Measurements from ENCODE around the gene ARPC5L. TPM values are rescaled to one million over a fixed set of nuclear protein-coding genes. Genes with fewer than 3 reads are reported as not detected.

Gene ARPC5L
- total and polyA plus RNA-seq, 2 donors from 2014 or later: 31.7 to 52.7 TPM

DNA sequence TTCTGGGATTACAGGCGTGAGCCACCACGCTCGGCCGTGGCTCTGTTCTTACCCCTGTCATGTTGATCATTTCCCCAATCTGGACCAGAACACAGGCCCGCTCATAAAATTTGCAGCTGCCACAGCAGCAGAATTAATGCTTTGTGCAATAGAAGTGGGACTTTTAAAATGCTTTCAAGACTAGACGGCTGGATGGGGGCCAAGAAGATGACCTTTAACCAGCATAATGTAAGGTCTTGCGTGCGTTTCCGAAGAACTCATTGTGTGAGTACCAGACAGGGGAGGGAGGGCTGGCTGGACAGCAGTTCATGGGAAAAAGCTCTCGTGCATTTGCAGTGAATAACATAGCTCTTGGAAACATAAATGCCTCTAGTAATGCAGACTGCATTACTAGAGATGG is 12.1 kb upstream of the ARPC5L start:
- Histone ChIP-seq H3K27me3 (ENCODE audit: control insufficient read depth, insufficient read depth, low read length) (no peaks in the 10 kb centered on the region), H3K27ac (ENCODE audit: low read depth in 2 of 2, low read length in 2 of 2) (no peak overlapping the region), H3K4me1 (ENCODE audit: control insufficient read depth in 2 of 3, insufficient read depth in 2 of 3, low read depth in 1 of 3, low read length in 3 of 3) (peaks cover 0 to 10% (median 0%) of the 10 kb centered on the region in 3 donors), H3K9me3 (ENCODE audit: control insufficient read depth in 2 of 3, insufficient read depth in 1 of 3, low read length in 3 of 3) (no peaks in the 10 kb centered on the region), H3K4me3 (ENCODE audit: low read length in 3 of 3) (no peak overlapping the region), H3K9ac (ENCODE audit: low read length in 3 of 3) (no peak overlapping the region), H3K36me3 (ENCODE audit: control insufficient read depth in 2 of 3, insufficient read depth in 3 of 3, low read length in 3 of 3) (no peaks in the 10 kb centered on the region)
- intact Hi-C loops (cut with DNase I): loop anchor here (5.0 kb wide), 1 partner anchor 72 kb away; the partner anchor contains the start of gene OLFML2A
- FAIRE-seq: no peak
- DNase-seq: peak in 3 of 5 donors; percentile 19 to 79 (median 49)
- TF ChIP-seq, protein P1, sequence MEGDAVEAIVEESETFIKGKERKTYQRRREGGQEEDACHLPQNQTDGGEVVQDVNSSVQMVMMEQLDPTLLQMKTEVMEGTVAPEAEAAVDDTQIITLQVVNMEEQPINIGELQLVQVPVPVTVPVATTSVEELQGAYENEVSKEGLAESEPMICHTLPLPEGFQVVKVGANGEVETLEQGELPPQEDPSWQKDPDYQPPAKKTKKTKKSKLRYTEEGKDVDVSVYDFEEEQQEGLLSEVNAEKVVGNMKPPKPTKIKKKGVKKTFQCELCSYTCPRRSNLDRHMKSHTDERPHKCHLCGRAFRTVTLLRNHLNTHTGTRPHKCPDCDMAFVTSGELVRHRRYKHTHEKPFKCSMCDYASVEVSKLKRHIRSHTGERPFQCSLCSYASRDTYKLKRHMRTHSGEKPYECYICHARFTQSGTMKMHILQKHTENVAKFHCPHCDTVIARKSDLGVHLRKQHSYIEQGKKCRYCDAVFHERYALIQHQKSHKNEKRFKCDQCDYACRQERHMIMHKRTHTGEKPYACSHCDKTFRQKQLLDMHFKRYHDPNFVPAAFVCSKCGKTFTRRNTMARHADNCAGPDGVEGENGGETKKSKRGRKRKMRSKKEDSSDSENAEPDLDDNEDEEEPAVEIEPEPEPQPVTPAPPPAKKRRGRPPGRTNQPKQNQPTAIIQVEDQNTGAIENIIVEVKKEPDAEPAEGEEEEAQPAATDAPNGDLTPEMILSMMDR (IDR thresholded peaks at IDR 0.05; ENCODE audit: borderline replicate concordance, extremely low read depth, insufficient read depth): no peak

DNA sequence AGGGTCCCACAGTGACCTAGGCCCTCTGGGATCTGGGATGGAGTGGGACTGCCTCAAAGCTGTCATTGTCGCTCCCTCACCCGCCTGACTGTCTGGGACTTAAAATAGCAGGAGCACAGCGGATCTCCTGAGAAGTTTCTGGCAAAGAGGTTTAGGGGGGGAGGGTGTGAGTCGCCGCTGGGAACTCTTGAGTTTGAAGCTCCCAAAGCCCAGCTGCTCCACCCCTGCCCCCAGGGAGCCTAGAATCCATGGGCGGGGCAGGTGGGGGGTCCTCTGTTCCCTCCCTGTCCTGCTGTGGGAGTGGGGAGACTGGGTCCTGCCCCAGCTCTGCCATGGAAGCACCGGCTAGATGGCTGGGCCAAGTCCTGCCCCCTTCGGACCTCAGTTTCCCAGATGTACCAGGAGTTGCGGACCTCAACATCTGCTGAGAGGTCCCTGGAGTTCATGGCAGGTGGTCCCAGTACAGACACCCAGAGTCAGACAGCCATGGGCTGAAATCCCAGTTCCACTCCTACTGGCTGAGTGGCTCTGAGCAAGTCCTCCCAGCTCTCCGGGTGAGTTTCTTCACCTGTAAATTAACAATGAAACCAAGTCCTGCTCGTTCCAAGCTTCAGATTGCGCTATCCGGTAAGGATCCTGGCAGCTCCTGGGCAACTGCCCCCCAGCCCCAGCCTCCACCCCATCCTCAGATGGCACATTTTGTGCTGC is 9.7 kb upstream of the ARPC5L start:
- Histone ChIP-seq H3K9me3 (ENCODE audit: control insufficient read depth in 2 of 3, insufficient read depth in 1 of 3, low read length in 3 of 3) (no peaks in the 10 kb centered on the region), H3K4me1 (ENCODE audit: control insufficient read depth in 2 of 3, insufficient read depth in 2 of 3, low read depth in 1 of 3, low read length in 3 of 3) (peaks cover 0 to 10% (median 0%) of the 10 kb centered on the region in 3 donors), H3K36me3 (ENCODE audit: control insufficient read depth in 2 of 3, insufficient read depth in 3 of 3, low read length in 3 of 3) (peaks cover 0 to 5% (median under 1%) of the 10 kb centered on the region in 3 donors), H3K27me3 (ENCODE audit: control insufficient read depth, insufficient read depth, low read length) (no peaks in the 10 kb centered on the region), H3K27ac (ENCODE audit: low read depth in 2 of 2, low read length in 2 of 2) (no peak overlapping the region), H3K4me3 (ENCODE audit: low read length in 3 of 3) (peak overlapping the region in 2 of 3 donors; percentile 33 to 43), H3K9ac (ENCODE audit: low read length in 3 of 3) (peak overlapping the region in 1 of 3 donors; percentile 37)
- intact Hi-C loops (cut with DNase I): loop anchor here (5.0 kb wide), 1 partner anchor 75 kb away; the partner anchor contains the start of gene OLFML2A
- no peak for FAIRE-seq
- DNase-seq: no peak
- TF ChIP-seq, protein P1 (IDR thresholded peaks at IDR 0.05; ENCODE audit: borderline replicate concordance, extremely low read depth, insufficient read depth): no peak

DNA sequence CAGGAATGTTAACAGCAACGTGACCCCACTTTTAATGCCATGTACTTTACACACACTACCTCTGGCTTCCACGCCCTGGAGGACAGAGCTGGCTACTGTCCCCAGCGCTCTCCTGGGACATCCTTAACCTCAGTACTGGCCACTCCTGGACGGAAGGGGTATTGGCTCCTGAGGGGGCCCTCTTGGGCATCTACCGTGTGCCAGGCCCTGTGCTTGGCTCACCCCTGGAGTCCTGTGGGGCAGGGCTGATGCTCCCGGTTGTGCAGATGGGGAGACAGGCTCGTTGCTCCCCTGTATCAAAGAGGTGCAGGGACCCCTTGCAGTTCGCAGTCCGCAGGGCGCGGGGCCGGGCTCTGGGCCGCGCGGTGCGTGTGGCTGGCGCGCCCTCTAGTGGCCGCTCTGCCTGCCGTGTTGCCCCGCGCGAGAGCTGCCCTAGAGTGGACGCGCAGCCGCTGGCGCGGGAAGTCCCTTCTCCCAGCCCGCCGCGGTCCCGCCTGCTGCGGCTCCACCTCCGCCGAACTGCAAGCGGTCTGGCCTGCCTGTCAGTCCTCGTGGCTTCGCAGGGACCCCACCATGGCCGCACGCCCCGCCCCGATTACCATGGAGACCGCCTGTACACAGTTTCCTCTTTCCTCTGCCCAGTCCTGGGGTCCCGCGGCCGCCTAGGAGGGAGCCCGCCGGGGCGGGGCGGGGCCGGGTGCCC is 8.9 kb upstream of the ARPC5L start, which contains the start of gene WDR38:
TSS of gene WDR38 (plus strand) at position 632 of the 703 bp plus-strand sequence. CDS start 72 bp downstream, outside the sequence.
- DNase-seq: peak; percentile 75 to 91 (median 83)
- intact Hi-C loops (cut with DNase I): loop anchor here (5.0 kb wide), 1 partner anchor 76 kb away; the partner anchor contains the start of gene OLFML2A
- TF ChIP-seq, protein P1 (IDR thresholded peaks at IDR 0.05; ENCODE audit: borderline replicate concordance, extremely low read depth, insufficient read depth): peak; percentile 94
- no peak within 1 kb of the TSS for H3K27ac ChIP-seq (ENCODE audit: low read depth in 2 of 2, low read length in 2 of 2)
- FAIRE-seq: no peak
- peak within 1 kb of the TSS in 2 of 3 donors; percentile 33 to 43 for H3K4me3 ChIP-seq (ENCODE audit: low read length in 3 of 3)
- peaks cover 0 to 10% (median 0%) of the 10 kb centered on the region in 3 donors for H3K4me1 ChIP-seq (ENCODE audit: control insufficient read depth in 2 of 3, insufficient read depth in 2 of 3, low read depth in 1 of 3, low read length in 3 of 3)
- no peaks in the 10 kb centered on the region for H3K27me3 ChIP-seq (ENCODE audit: control insufficient read depth, insufficient read depth, low read length)
- H3K9me3 ChIP-seq (ENCODE audit: control insufficient read depth in 2 of 3, insufficient read depth in 1 of 3, low read length in 3 of 3): no peaks in the 10 kb centered on the region
- peaks cover 0 to 9% (median 4%) of the 10 kb centered on the region in 3 donors for H3K36me3 ChIP-seq (ENCODE audit: control insufficient read depth in 2 of 3, insufficient read depth in 3 of 3, low read length in 3 of 3)
- H3K9ac ChIP-seq (ENCODE audit: low read length in 3 of 3): peak within 1 kb of the TSS in 1 of 3 donors; percentile 37
